ENCODE data around the gene SETD1B.

SETD1B gene

GRCh38 chr12:121805171-121806008, 1.6 kb downstream of the SETD1B start:
- no peaks in the 10 kb centered on the region for H3K9me3 ChIP-seq (ENCODE audit: insufficient read depth, low read length)
- H2AFZ ChIP-seq (ENCODE audit: low read depth, low read length), result no peak overlapping the region
- peak overlapping the region; percentile 98 for H3K9ac ChIP-seq (ENCODE audit: low read length)
- H3K27me3 ChIP-seq (ENCODE audit: low read depth, low read length), result no peaks in the 10 kb centered on the region
- peaks cover 30% of the 10 kb centered on the region for H3K36me3 ChIP-seq (replicated peaks; ENCODE audit: low read depth, low read length)
- peak overlapping the region; percentile 78 for H3K27ac ChIP-seq (ENCODE audit: low read length)
- H3K4me3 ChIP-seq (ENCODE audit: low read length), result peak overlapping the region; percentile 95
- TF ChIP-seq CTCF (IDR thresholded peaks at IDR 0.05; ENCODE audit: low read depth, low read length) (no peak), EZH2phosphoT487 (IDR thresholded peaks at IDR 0.05; ENCODE audit: low read depth) (no peak)
- peaks cover 87% of the 10 kb centered on the region for H3K79me2 ChIP-seq (ENCODE audit: low read length)
- peaks cover 13% of the 10 kb centered on the region for H4K20me1 ChIP-seq (ENCODE audit: insufficient read depth, low read length)
- H3K4me2 ChIP-seq (ENCODE audit: low read length), result peak overlapping the region; percentile 98
- H3K4me1 ChIP-seq (ENCODE audit: low read length), result peaks cover 35% of the 10 kb centered on the region

- H3K4me3 ChIP-seq (ENCODE audit: low read length), result peak overlapping the region; percentile 95
- H3K4me1 ChIP-seq (ENCODE audit: low read length), result peaks cover 34% of the 10 kb centered on the region
- H3K9me3 ChIP-seq (ENCODE audit: insufficient read depth, low read length), result no peaks in the 10 kb centered on the region
- H3K79me2 ChIP-seq (ENCODE audit: low read length), result peaks cover 87% of the 10 kb centered on the region
- TF ChIP-seq CTCF (IDR thresholded peaks at IDR 0.05; ENCODE audit: low read depth, low read length) (no peak), EZH2phosphoT487 (IDR thresholded peaks at IDR 0.05; ENCODE audit: low read depth) (no peak)
- peaks cover 19% of the 10 kb centered on the region for H4K20me1 ChIP-seq (ENCODE audit: insufficient read depth, low read length)
- peaks cover 37% of the 10 kb centered on the region for H3K36me3 ChIP-seq (replicated peaks; ENCODE audit: low read depth, low read length)
- peak overlapping the region; percentile 98 for H3K9ac ChIP-seq (ENCODE audit: low read length)
- H3K27ac ChIP-seq (ENCODE audit: low read length), result peak overlapping the region; percentile 24
- H2AFZ ChIP-seq (ENCODE audit: low read depth, low read length), result no peak overlapping the region
- peak overlapping the region; percentile 98 for H3K4me2 ChIP-seq (ENCODE audit: low read length)
- no peaks in the 10 kb centered on the region for H3K27me3 ChIP-seq (ENCODE audit: low read depth, low read length)
These were observed 2.3 kb downstream of the SETD1B start for GRCh38 chr12:121806009-121806545.

- Histone ChIP-seq H4K20me1 (ENCODE audit: insufficient read depth, low read length) (peaks cover 27% of the 10 kb centered on the region), H3K4me2 (ENCODE audit: low read length) (peak overlapping the region; percentile 98), H2AFZ (ENCODE audit: low read depth, low read length) (no peak overlapping the region), H3K4me1 (ENCODE audit: low read length) (peaks cover 34% of the 10 kb centered on the region), H3K4me3 (ENCODE audit: low read length) (peak overlapping the region; percentile 95), H3K27ac (ENCODE audit: low read length) (peak overlapping the region; percentile 28; the same call in 1 of the 2 replicates), H3K79me2 (ENCODE audit: low read length) (peaks cover 87% of the 10 kb centered on the region), H3K27me3 (ENCODE audit: low read depth, low read length) (no peaks in the 10 kb centered on the region), H3K36me3 (replicated peaks; ENCODE audit: low read depth, low read length) (peaks cover 43% of the 10 kb centered on the region), H3K9ac (ENCODE audit: low read length) (peak overlapping the region; percentile 98; the same call in 1 of the 2 replicates), H3K9me3 (ENCODE audit: insufficient read depth, low read length) (no peaks in the 10 kb centered on the region)
- TF ChIP-seq EZH2phosphoT487 (IDR thresholded peaks at IDR 0.05; ENCODE audit: low read depth) (no peak), CTCF (IDR thresholded peaks at IDR 0.05; ENCODE audit: low read depth, low read length) (no peak)
These were observed 3.0 kb downstream of the SETD1B start for GRCh38 chr12:121806546-121807423.

Measured in OCI-LY3 (cell line).